Vagina (tissue), 2 donors: Measurements from ENCODE around the gene ROR1. TPM values are rescaled to one million over a fixed set of nuclear protein-coding genes. Genes with fewer than 3 reads are reported as not detected.

Source experiments
- DNase-seq, 2 donors: peaks; one replicate each; pipeline ENCODE4 v3.0.0-alpha.2; 2017; ENCODE audit errors: extremely low spot score in 2 of 2
- H3K27ac ChIP-seq: fragments of 200-600 bp; sonication (generic); one replicate; pipeline ENCODE4 v1.5.1; 2019
- H3K27me3 ChIP-seq: fragments of 200-600 bp; sonication (generic); one replicate; pipeline ENCODE4 v1.5.1; 2019
- H3K36me3 ChIP-seq, 2 donors: fragments of 200-600 bp; sonication (generic); one replicate each; pipeline ENCODE4 v1.5.1; 2017 to 2019
- H3K4me1 ChIP-seq: fragments of 200-600 bp; sonication (generic); one replicate; pipeline ENCODE4 v1.5.1; 2019
- H3K4me3 ChIP-seq, 2 donors: fragments of 200-600 bp; sonication (generic); 1 replicate in 1 of 2; 2 replicates in 1 of 2; pipeline ENCODE4 v1.5.1; 2016 to 2019
- H3K9me3 ChIP-seq: fragments of 200-600 bp; sonication (generic); one replicate; pipeline ENCODE4 v1.5.1; 2019
- POLR2A ChIP-seq, 2 donors: fragments of 450-650 bp; IDR thresholded peaks; one replicate each; pipeline ENCODE4 v1.6.1; 2017; ENCODE audit warnings: antibody characterized with exemption in 2 of 2, mild to moderate bottlenecking in 2 of 2, moderate library complexity in 2 of 2
- POLR2AphosphoS5 ChIP-seq, 2 donors: sonication (generic); formaldehyde crosslinking; IDR thresholded peaks; one replicate each; pipeline ENCODE4 v1.9.0; 2017; ENCODE audit warnings: antibody characterized with exemption in 2 of 2, mild to moderate bottlenecking in 2 of 2, low read depth in 1 of 2; ENCODE audit not compliant: insufficient read depth in 1 of 2
- intact Hi-C: fragments of 100-400 bp; cut with DNase I; formaldehyde crosslinking; loops from one replicate; pipeline ENCODE4 v1.15.1; 2023
- total RNA-seq: library from RNA; depleted of rRNA; stranded (reverse); fragments of >200 nt; gene quantifications from one replicate; pipeline ENCODE4 v1.2.3, GENCODE V29; 2016
- TF ChIP-seq, protein P1 (sequence below), 3 experiments: fragments of 450-650 bp in 2 of 3; fragments of 200-600 bp in 1 of 3; sonication (generic) in 1 of 3; IDR thresholded peaks; one replicate each; pipeline ENCODE4 v1.5.1; 2017 to 2019; ENCODE audit warnings: antibody characterized with exemption in 3 of 3, mild to moderate bottlenecking in 2 of 3, moderate library complexity in 2 of 3

Gene ROR1
- total RNA-seq, 1 donor from 2014 or later, result 11.0 TPM

- TF ChIP-seq, protein P1, sequence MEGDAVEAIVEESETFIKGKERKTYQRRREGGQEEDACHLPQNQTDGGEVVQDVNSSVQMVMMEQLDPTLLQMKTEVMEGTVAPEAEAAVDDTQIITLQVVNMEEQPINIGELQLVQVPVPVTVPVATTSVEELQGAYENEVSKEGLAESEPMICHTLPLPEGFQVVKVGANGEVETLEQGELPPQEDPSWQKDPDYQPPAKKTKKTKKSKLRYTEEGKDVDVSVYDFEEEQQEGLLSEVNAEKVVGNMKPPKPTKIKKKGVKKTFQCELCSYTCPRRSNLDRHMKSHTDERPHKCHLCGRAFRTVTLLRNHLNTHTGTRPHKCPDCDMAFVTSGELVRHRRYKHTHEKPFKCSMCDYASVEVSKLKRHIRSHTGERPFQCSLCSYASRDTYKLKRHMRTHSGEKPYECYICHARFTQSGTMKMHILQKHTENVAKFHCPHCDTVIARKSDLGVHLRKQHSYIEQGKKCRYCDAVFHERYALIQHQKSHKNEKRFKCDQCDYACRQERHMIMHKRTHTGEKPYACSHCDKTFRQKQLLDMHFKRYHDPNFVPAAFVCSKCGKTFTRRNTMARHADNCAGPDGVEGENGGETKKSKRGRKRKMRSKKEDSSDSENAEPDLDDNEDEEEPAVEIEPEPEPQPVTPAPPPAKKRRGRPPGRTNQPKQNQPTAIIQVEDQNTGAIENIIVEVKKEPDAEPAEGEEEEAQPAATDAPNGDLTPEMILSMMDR (IDR thresholded peaks at IDR 0.05), result no peak
- TF ChIP-seq POLR2A (IDR thresholded peaks at IDR 0.05) (no peak), POLR2AphosphoS5 (IDR thresholded peaks at IDR 0.05; ENCODE audit: insufficient read depth in 1 of 2, low read depth in 1 of 2) (no peak)
- intact Hi-C loops, result no loop called here
- Histone ChIP-seq H3K36me3 (no peaks in the 10 kb centered on the region), H3K27me3 (no peaks in the 10 kb centered on the region), H3K27ac (no peak overlapping the region), H3K4me3 (no peak overlapping the region), H3K4me1 (peaks cover 21% of the 10 kb centered on the region), H3K9me3 (no peaks in the 10 kb centered on the region)
- no peak for DNase-seq
Measured at GRCh38 chr1:63848733-63849132, 74.9 kb downstream of the ROR1 start.

DNA sequence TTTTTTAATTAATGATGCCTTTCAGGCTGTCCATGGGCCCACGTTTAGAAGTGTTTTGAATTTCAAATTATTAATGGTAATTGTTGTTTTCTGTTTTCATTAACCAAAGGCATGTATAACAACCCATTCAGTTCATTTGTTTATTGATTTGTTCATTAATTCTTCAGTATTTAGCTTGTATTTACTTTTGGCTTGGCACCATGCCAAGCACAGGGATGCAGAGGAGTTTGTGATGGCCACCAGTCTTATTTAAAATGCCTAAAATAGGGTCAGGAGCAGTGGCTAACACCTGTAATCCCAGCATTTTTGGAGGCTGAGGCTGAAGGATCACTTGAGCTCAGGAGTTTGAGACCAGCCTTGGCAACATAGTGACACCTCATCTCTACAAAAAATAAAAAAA is 75.3 kb downstream of the ROR1 start:
- peaks cover 21% of the 10 kb centered on the region for H3K4me1 ChIP-seq
- H3K36me3 ChIP-seq, result no peaks in the 10 kb centered on the region
- no peak for DNase-seq
- no peaks in the 10 kb centered on the region for H3K9me3 ChIP-seq
- H3K27ac ChIP-seq, result no peak overlapping the region
- TF ChIP-seq POLR2A (IDR thresholded peaks at IDR 0.05) (no peak), POLR2AphosphoS5 (IDR thresholded peaks at IDR 0.05; ENCODE audit: insufficient read depth in 1 of 2, low read depth in 1 of 2) (no peak)
- TF ChIP-seq, protein P1 (IDR thresholded peaks at IDR 0.05), result no peak
- H3K27me3 ChIP-seq, result no peaks in the 10 kb centered on the region
- intact Hi-C loops, result no loop called here
- no peak overlapping the region for H3K4me3 ChIP-seq

GRCh38 chr1:63854091-63854490 is 80.3 kb downstream of the ROR1 start:
- no peak overlapping the region for H3K27ac ChIP-seq
- no peaks in the 10 kb centered on the region for H3K27me3 ChIP-seq
- no peak overlapping the region for H3K4me3 ChIP-seq
- DNase-seq, result no peak
- H3K36me3 ChIP-seq, result no peaks in the 10 kb centered on the region
- intact Hi-C loops, result no loop called here
- no peaks in the 10 kb centered on the region for H3K9me3 ChIP-seq
- no peaks in the 10 kb centered on the region for H3K4me1 ChIP-seq
- no peak for TF ChIP-seq POLR2AphosphoS5 (IDR thresholded peaks at IDR 0.05; ENCODE audit: insufficient read depth in 1 of 2, low read depth in 1 of 2)
- no peak for TF ChIP-seq POLR2A (IDR thresholded peaks at IDR 0.05)
- TF ChIP-seq, protein P1 (IDR thresholded peaks at IDR 0.05), result no peak

- no peak overlapping the region for H3K27ac ChIP-seq
- H3K27me3 ChIP-seq, result no peaks in the 10 kb centered on the region
- intact Hi-C loops, result no loop called here
- TF ChIP-seq POLR2AphosphoS5 (IDR thresholded peaks at IDR 0.05; ENCODE audit: insufficient read depth in 1 of 2, low read depth in 1 of 2) (no peak), POLR2A (IDR thresholded peaks at IDR 0.05) (no peak)
- TF ChIP-seq, protein P1 (IDR thresholded peaks at IDR 0.05), result no peak
- DNase-seq, result no peak
- no peaks in the 10 kb centered on the region for H3K36me3 ChIP-seq
- no peak overlapping the region for H3K4me3 ChIP-seq
- H3K4me1 ChIP-seq, result peaks cover 17% of the 10 kb centered on the region
- no peaks in the 10 kb centered on the region for H3K9me3 ChIP-seq
Measured at GRCh38 chr1:63855942-63856341, 82.1 kb downstream of the ROR1 start.

- H3K4me1 ChIP-seq, result peaks cover 24% of the 10 kb centered on the region
- DNase-seq, result no peak
- H3K9me3 ChIP-seq, result no peaks in the 10 kb centered on the region
- H3K27me3 ChIP-seq, result no peaks in the 10 kb centered on the region
- no peak for TF ChIP-seq POLR2A (IDR thresholded peaks at IDR 0.05)
- TF ChIP-seq, protein P1 (IDR thresholded peaks at IDR 0.05), result no peak
- TF ChIP-seq POLR2AphosphoS5 (IDR thresholded peaks at IDR 0.05; ENCODE audit: insufficient read depth in 1 of 2, low read depth in 1 of 2), result no peak
- H3K4me3 ChIP-seq, result no peak overlapping the region
- intact Hi-C loops, result no loop called here
- no peak overlapping the region for H3K27ac ChIP-seq
- H3K36me3 ChIP-seq, result no peaks in the 10 kb centered on the region
Measured at GRCh38 chr1:63856924-63857323, 83.1 kb downstream of the ROR1 start.
